Breast epithelium (tissue), 4 donors: ENCODE results near the gene C1S. TPM values are rescaled to one million over a fixed set of nuclear protein-coding genes. Genes with fewer than 3 reads are reported as not detected.

ENCODE experiments used
- DNase-seq, 2 donors: peaks; one replicate each; pipeline ENCODE4 v3.0.0-alpha.2; 2019; ENCODE audit warnings: low spot score in 2 of 2
- H3K27ac ChIP-seq, 2 donors: fragments of 200-600 bp; sonication (generic) in 1 of 2; one replicate each; pipeline ENCODE4 v1.5.1; 2016 to 2019; ENCODE audit warnings: mild to moderate bottlenecking in 1 of 2
- H3K27me3 ChIP-seq, 2 donors: fragments of 200-600 bp; sonication (generic) in 1 of 2; one replicate each; pipeline versions ENCODE4 v1.5.1 to v1.6.0; 2017 to 2019; ENCODE audit warnings: control low read depth in 1 of 2, mild to moderate bottlenecking in 1 of 2
- H3K36me3 ChIP-seq: fragments of 200-600 bp; one replicate; pipeline ENCODE4 v1.5.1; 2019
- H3K4me1 ChIP-seq, 2 donors: fragments of 200-600 bp; sonication (generic); one replicate each; pipeline ENCODE4 v1.5.1; 2016 to 2019; ENCODE audit warnings: control low read depth in 1 of 2
- H3K4me3 ChIP-seq, 3 donors: fragments of 200-600 bp; sonication (generic); 1 replicate in 2 of 3; 2 replicates in 1 of 3; pipeline ENCODE4 v1.5.1; 2016 to 2019; ENCODE audit warnings: mild to moderate bottlenecking in 3 of 3, moderate library complexity in 2 of 3
- H3K9me3 ChIP-seq, 2 donors: fragments of 200-600 bp; sonication (generic) in 1 of 2; one replicate each; pipeline ENCODE4 v1.5.1; 2016 to 2019; ENCODE audit warnings: control low read depth in 1 of 2
- CTCF ChIP-seq, 3 donors: fragments of 450-650 bp; IDR thresholded peaks; one replicate each; pipeline ENCODE4 v1.5.1; 2016 to 2017; ENCODE audit warnings: antibody characterized with exemption in 3 of 3, mild to moderate bottlenecking in 3 of 3, moderate library complexity in 3 of 3
- POLR2A ChIP-seq: fragments of 450-650 bp; IDR thresholded peaks from one replicate; pipeline ENCODE4 v1.6.1; 2016; ENCODE audit warnings: antibody characterized with exemption, mild to moderate bottlenecking, moderate library complexity
- POLR2AphosphoS5 ChIP-seq, 3 donors: sonication (generic); formaldehyde crosslinking; IDR thresholded peaks; one replicate each; pipeline ENCODE4 v1.6.1; 2017; ENCODE audit warnings: antibody characterized with exemption in 3 of 3
- intact Hi-C: fragments of 100-400 bp; cut with DNase I; formaldehyde crosslinking; loops from one replicate; pipeline ENCODE4 v1.15.1; 2023; ENCODE audit warnings: low total_unique reads
- total RNA-seq, 3 donors: library from RNA; depleted of rRNA; stranded (reverse); fragments of >200 nt; gene quantifications; one replicate each; pipeline ENCODE4 v1.1.0, GENCODE V29; 2016

The C1S gene
- total RNA-seq, 3 donors from 2014 or later: 307 to 959 (median 622) TPM

- Histone ChIP-seq H3K4me1 (no peaks in the 10 kb centered on the region), H3K27ac (peak within 1 kb of the TSS; percentile 95 to 98), H3K4me3 (peak within 1 kb of the TSS; percentile 64 to 88 (median 65)), H3K36me3 (no peaks in the 10 kb centered on the region), H3K9me3 (no peaks in the 10 kb centered on the region), H3K27me3 (no peaks in the 10 kb centered on the region)
- intact Hi-C loops: no loop called here
- TF ChIP-seq POLR2AphosphoS5 (IDR thresholded peaks at IDR 0.05): peak; percentile 82 to 97 (median 97)
- peak; percentile 98 for TF ChIP-seq CTCF (IDR thresholded peaks at IDR 0.05)
- TF ChIP-seq POLR2A: no peak
- peak; percentile 90 to 95 for DNase-seq
Observed at GRCh38 chr12:7108796-7109571, 48.5 kb downstream of the C1S start, which contains the start of gene C1RL. C1RL (minus strand) TSS chr12:7109214; CDS start chr12:7109180, 34 bp downstream.

GRCh38 chr12:7109572-7109920 lies 49.0 kb downstream of the C1S start:
- H3K4me3 ChIP-seq: peak overlapping the region; percentile 64 to 88 (median 65)

GRCh38 chr12:7110661-7111060 lies 50.1 kb downstream of the C1S start:
- Histone ChIP-seq H3K27ac (peak overlapping the region in 1 of 2 donors; percentile 98), H3K4me1 (no peaks in the 10 kb centered on the region)
- DNase-seq: no peak

More at GRCh38 chr12:7109572-7109920, 49.0 kb downstream of the C1S start:
- no peaks in the 10 kb centered on the region for H3K27me3 ChIP-seq
- no peaks in the 10 kb centered on the region for H3K4me1 ChIP-seq
- TF ChIP-seq POLR2A (no peak), POLR2AphosphoS5 (IDR thresholded peaks at IDR 0.05) (no peak), CTCF (IDR thresholded peaks at IDR 0.05) (no peak)
- H3K9me3 ChIP-seq: no peaks in the 10 kb centered on the region
- no peak for DNase-seq
- H3K27ac ChIP-seq: peak overlapping the region; percentile 95 to 98
- intact Hi-C loops: no loop called here
- no peaks in the 10 kb centered on the region for H3K36me3 ChIP-seq

GRCh38 chr12:7112041-7112440 lies 51.5 kb downstream of the C1S start:
- no peak overlapping the region for H3K4me3 ChIP-seq
- H3K4me1 ChIP-seq: no peaks in the 10 kb centered on the region
- H3K36me3 ChIP-seq: no peaks in the 10 kb centered on the region
- intact Hi-C loops: loop anchor here (10.0 kb wide), 1 partner anchor 167 kb away; the partner anchor contains the start of genes C12orf57 and RNU7-1
- DNase-seq: no peak
- H3K27ac ChIP-seq: peak overlapping the region; percentile 31 to 52
- no peaks in the 10 kb centered on the region for H3K27me3 ChIP-seq
- H3K9me3 ChIP-seq: no peaks in the 10 kb centered on the region
- TF ChIP-seq CTCF (IDR thresholded peaks at IDR 0.05) (no peak), POLR2AphosphoS5 (IDR thresholded peaks at IDR 0.05) (no peak), POLR2A (no peak)

More at GRCh38 chr12:7110661-7111060, 50.1 kb downstream of the C1S start:
- intact Hi-C loops: loop anchor here (10.0 kb wide), 1 partner anchor 166 kb away; the partner anchor contains the start of genes C12orf57 and RNU7-1
- Histone ChIP-seq H3K36me3 (no peaks in the 10 kb centered on the region), H3K9me3 (no peaks in the 10 kb centered on the region), H3K4me3 (no peak overlapping the region), H3K27me3 (no peaks in the 10 kb centered on the region)
- TF ChIP-seq CTCF (IDR thresholded peaks at IDR 0.05) (no peak), POLR2AphosphoS5 (IDR thresholded peaks at IDR 0.05) (no peak), POLR2A (no peak)

- DNase-seq: no peak
- H3K4me3 ChIP-seq: no peak overlapping the region
- no peaks in the 10 kb centered on the region for H3K9me3 ChIP-seq
- no peaks in the 10 kb centered on the region for H3K4me1 ChIP-seq
- H3K36me3 ChIP-seq: no peaks in the 10 kb centered on the region
- H3K27me3 ChIP-seq: no peaks in the 10 kb centered on the region
- no peak for TF ChIP-seq POLR2A
- peak; percentile 78 to 91 (median 81) for TF ChIP-seq CTCF (IDR thresholded peaks at IDR 0.05)
- TF ChIP-seq POLR2AphosphoS5 (IDR thresholded peaks at IDR 0.05): no peak
- peak overlapping the region in 1 of 2 donors; percentile 57 for H3K27ac ChIP-seq
- intact Hi-C loops: loop anchor here (10.0 kb wide), 1 partner anchor 169 kb away; the partner anchor contains the start of genes C12orf57 and RNU7-1
Observed at GRCh38 chr12:7113389-7113871, 52.9 kb downstream of the C1S start.
